ENCODE data around the gene NFILZ. TPM values are rescaled to one million over a fixed set of nuclear protein-coding genes. Genes with fewer than 3 reads are reported as not detected.

Gene NFILZ
- total RNA-seq, 1 donor: not detected

GRCh38 chr19:8609279-8610040 is 21.0 kb upstream of the NFILZ start:
- H3K27me3 ChIP-seq (ENCODE audit: insufficient read depth, low read length): no peaks in the 10 kb centered on the region
- H3K36me3 ChIP-seq (ENCODE audit: insufficient read depth, low read length): no peaks in the 10 kb centered on the region
- TF ChIP-seq CTCF (IDR thresholded peaks at IDR 0.05; ENCODE audit: extremely low read depth, low read depth, low read length): no peak
- peak overlapping the region; percentile 35 for H3K27ac ChIP-seq (ENCODE audit: low read depth, low read length)
- peaks cover 23% of the 10 kb centered on the region for H3K4me1 ChIP-seq (ENCODE audit: insufficient read depth, low read length)
- H3K79me2 ChIP-seq (ENCODE audit: insufficient read depth, low read length): no peaks in the 10 kb centered on the region
- peak; percentile 94 for DNase-seq (ENCODE audit: insufficient read length, low spot score, missing footprints)
- peak overlapping the region; percentile 85 for H2AFZ ChIP-seq (ENCODE audit: low read length)
- H3K4me2 ChIP-seq (ENCODE audit: insufficient read depth, low read length): peak overlapping the region; percentile 90
- H3K9me3 ChIP-seq (ENCODE audit: low read depth, low read length): peaks cover 4% of the 10 kb centered on the region
- peaks cover 5% of the 10 kb centered on the region for H4K20me1 ChIP-seq (ENCODE audit: insufficient read depth, low read length)
- H3K4me3 ChIP-seq (ENCODE audit: insufficient read depth, low read length): peak overlapping the region; percentile 85

GRCh38 chr19:8610041-8610935 is 20.1 kb upstream of the NFILZ start, which contains the start of gene ADAMTS10:
ADAMTS10 (minus strand) TSS chr19:8610715; CDS start chr19:8605710, 5,005 bp downstream.
- Histone ChIP-seq H3K9me3 (ENCODE audit: low read depth, low read length) (no peaks in the 10 kb centered on the region), H3K4me2 (ENCODE audit: insufficient read depth, low read length) (peak within 1 kb of the TSS; percentile 90), H3K27me3 (ENCODE audit: insufficient read depth, low read length) (no peaks in the 10 kb centered on the region), H3K79me2 (ENCODE audit: insufficient read depth, low read length) (no peaks in the 10 kb centered on the region), H3K4me3 (ENCODE audit: insufficient read depth, low read length) (peak within 1 kb of the TSS; percentile 85), H4K20me1 (ENCODE audit: insufficient read depth, low read length) (peaks cover 5% of the 10 kb centered on the region), H3K4me1 (ENCODE audit: insufficient read depth, low read length) (peaks cover 26% of the 10 kb centered on the region), H3K36me3 (ENCODE audit: insufficient read depth, low read length) (no peaks in the 10 kb centered on the region), H2AFZ (ENCODE audit: low read length) (peak within 1 kb of the TSS; percentile 85), H3K27ac (ENCODE audit: low read depth, low read length) (peak within 1 kb of the TSS; percentile 35)
- DNase-seq (ENCODE audit: insufficient read length, low spot score, missing footprints): peak; percentile 89
- no peak for TF ChIP-seq CTCF (IDR thresholded peaks at IDR 0.05; ENCODE audit: extremely low read depth, low read depth, low read length)

GRCh38 chr19:8610936-8611300 is 19.5 kb upstream of the NFILZ start:
- no peak for TF ChIP-seq CTCF (IDR thresholded peaks at IDR 0.05; ENCODE audit: extremely low read depth, low read depth, low read length)
- no peak for DNase-seq (ENCODE audit: insufficient read length, low spot score, missing footprints)
- no peaks in the 10 kb centered on the region for H3K79me2 ChIP-seq (ENCODE audit: insufficient read depth, low read length)
- H3K4me3 ChIP-seq (ENCODE audit: insufficient read depth, low read length): peak overlapping the region; percentile 85
- H4K20me1 ChIP-seq (ENCODE audit: insufficient read depth, low read length): peaks cover 5% of the 10 kb centered on the region
- no peaks in the 10 kb centered on the region for H3K9me3 ChIP-seq (ENCODE audit: low read depth, low read length)
- peaks cover 28% of the 10 kb centered on the region for H3K4me1 ChIP-seq (ENCODE audit: insufficient read depth, low read length)
- no peak overlapping the region for H3K27ac ChIP-seq (ENCODE audit: low read depth, low read length)
- H3K36me3 ChIP-seq (ENCODE audit: insufficient read depth, low read length): no peaks in the 10 kb centered on the region
- H3K27me3 ChIP-seq (ENCODE audit: insufficient read depth, low read length): no peaks in the 10 kb centered on the region
- no peak overlapping the region for H3K4me2 ChIP-seq (ENCODE audit: insufficient read depth, low read length)
- H2AFZ ChIP-seq (ENCODE audit: low read length): no peak overlapping the region

Measured in osteoblast (primary cell).